Neural progenitor cell (in vitro differentiated cells): ENCODE measurements around the gene DNAJC22.

ENCODE experiments used
- EZH2 ChIP-seq: fragments of 200-600 bp; sonication (generic); IDR thresholded peaks from 2 replicates; pipeline ENCODE4 v1.6.1; 2017; ENCODE audit warnings: antibody characterized with exemption, mild to moderate bottlenecking, moderate library complexity
- TF ChIP-seq, protein P1 (sequence below): fragments of 200-600 bp; sonication (generic); IDR thresholded peaks from 2 replicates; pipeline ENCODE4 v1.5.1; 2017; ENCODE audit warnings: antibody characterized with exemption, mild to moderate bottlenecking

- TF ChIP-seq EZH2: no peak
- TF ChIP-seq, protein P1, sequence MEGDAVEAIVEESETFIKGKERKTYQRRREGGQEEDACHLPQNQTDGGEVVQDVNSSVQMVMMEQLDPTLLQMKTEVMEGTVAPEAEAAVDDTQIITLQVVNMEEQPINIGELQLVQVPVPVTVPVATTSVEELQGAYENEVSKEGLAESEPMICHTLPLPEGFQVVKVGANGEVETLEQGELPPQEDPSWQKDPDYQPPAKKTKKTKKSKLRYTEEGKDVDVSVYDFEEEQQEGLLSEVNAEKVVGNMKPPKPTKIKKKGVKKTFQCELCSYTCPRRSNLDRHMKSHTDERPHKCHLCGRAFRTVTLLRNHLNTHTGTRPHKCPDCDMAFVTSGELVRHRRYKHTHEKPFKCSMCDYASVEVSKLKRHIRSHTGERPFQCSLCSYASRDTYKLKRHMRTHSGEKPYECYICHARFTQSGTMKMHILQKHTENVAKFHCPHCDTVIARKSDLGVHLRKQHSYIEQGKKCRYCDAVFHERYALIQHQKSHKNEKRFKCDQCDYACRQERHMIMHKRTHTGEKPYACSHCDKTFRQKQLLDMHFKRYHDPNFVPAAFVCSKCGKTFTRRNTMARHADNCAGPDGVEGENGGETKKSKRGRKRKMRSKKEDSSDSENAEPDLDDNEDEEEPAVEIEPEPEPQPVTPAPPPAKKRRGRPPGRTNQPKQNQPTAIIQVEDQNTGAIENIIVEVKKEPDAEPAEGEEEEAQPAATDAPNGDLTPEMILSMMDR: no peak
Observed at GRCh38 chr12:49344486-49345050, 2.1 kb upstream of the DNAJC22 start.
